Stimulated activated CD4-positive, alpha-beta T cell treated with anti-CD3 and anti-CD28 coated beads, Interleukin-1b, Interleukin-23, amount 100 ng/mL, for 48 hours (primary cell): ENCODE results near the gene MAP1LC3B.
"Not testable (repeated sequence)": the region's sequence is repeated elsewhere in the genome, so short reads cannot be mapped to it uniquely, and the experiment has no call there.

Experiments used
- DNase-seq: peaks from one replicate; pipeline ENCODE4 v3.0.0-alpha.2; 2020

MAP1LC3B gene

DNA sequence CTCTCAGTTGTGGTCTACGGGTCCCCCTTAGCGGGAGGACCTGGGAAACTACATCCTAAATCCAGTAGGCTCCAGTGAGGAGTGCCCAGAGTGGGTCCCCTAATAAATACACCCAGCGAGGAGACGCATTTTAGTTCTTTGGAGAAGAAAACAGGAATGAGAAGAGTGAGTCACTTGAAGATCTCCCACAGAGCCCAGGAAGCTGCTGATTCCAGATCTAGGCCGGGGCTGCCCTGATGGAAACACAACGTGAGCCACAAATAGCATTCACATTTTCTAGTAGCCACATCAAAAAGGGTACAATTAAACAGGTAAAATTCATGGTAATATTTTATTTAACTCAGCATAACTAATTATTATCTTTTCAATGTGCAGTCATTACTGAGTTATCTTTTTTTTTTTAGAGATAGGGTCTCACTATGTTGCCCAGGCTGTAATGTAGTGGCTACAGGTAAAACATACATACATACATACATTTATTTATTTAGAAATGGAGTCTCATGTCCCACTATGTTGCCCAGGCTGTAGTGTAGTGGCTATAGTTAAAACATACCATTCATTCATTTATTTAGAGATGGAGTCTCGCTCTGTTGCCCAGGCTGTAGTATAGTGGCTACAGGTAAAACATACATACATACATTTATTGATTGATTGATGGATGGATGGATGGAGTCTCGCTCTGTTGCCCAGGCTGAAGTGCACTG lies 30.1 kb upstream of the MAP1LC3B start:
- DNase-seq: no peak

DNA sequence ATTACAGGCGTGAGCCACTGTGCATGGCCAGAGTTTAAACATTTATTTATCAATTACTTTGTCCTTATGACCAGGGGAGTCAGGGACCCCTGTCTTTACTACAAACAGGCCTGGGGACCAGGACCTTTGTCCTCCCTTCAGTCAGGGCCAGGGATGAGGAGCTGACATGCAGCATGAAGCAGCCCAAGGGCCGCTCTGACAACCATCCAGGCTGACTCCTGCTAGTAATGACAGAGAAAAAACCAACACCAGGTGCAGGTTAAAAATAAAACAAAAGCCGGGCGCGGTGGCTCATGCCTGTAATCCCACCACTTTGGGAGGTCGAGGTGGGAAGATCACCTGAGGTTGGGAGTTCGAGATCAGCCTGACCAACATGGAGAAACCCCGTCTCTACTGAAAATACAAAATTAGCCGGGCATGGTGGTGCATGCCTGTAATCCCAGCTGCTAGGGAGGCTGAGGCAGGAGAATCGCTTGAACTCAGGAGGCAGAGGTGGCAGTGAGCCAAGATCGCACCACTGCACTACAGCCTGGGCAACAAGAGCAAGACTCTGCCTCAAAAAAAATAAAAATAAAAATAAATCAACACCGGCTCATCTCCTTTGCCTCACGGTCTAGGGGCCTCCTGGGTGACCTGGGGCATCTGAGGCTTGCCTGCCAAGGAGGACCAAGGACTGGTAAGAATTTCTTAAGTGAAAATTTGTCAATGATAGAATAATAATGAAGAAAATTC lies 29.1 kb upstream of the MAP1LC3B start:
- DNase-seq: not testable (repeated sequence)

DNA sequence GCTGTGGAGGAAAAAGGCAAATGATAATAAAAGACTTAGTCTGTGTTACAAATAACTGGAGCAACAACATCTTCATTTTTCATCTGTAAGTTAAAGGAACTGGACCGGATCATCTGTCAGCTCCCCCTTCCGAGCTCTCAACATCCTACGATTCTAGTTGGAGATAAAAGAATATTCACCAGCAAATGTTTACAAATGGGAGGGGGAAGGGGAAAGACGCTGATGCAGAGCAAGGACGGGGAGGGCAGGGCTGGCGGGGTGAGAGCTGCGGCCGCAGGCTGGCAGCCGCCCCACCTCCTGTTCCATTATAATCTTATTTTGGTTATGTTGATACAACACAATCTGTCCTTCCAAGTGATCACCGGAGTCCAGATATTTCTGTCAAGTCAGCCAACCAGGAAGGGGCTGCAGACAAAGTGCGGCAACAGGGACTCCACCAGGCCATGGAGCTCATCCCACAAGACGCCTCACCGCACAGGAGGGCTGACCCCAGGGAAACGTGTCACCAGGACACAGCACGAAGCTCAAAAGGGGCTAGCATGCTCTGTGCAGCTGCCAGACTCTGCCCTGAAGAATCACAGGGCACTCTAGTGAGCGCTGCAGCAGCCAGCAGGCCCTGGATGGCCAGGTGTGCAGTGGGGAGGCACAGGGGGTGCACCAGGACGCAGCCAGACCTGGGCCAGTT lies 28.2 kb upstream of the MAP1LC3B start:
- DNase-seq: no peak

DNA sequence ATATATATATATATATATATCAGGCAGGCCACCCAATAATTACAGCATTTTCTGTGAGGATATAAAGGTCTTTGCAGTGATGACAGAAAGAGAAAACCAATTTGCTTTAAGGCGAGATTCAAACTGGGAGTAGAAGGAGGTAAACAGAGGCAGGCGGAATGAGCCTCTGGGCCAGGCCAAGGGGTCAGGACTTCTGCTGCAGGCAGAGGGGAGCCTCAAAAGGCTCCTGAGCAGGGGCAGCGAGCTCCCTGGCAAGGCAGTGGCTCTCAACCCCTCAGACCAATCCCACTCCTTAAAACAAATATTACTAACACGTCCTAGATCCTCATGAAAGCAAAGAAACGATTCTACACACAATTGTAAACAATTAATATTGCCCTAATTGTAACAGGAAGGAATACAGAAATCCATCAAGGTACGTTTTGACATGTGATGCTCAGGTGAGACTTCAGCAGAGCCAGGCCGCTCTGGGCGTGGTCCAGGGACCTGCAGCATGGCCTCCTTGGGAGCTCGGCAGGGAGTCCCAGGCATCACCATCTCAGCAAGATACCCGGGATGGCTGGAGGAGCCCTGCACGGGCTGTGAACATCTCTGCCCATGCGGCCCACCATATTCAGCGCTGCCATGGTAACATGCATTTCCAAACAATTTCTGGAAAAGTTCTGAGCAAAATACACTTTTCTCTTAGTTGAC lies 27.0 kb upstream of the MAP1LC3B start:
- DNase-seq: no peak

DNA sequence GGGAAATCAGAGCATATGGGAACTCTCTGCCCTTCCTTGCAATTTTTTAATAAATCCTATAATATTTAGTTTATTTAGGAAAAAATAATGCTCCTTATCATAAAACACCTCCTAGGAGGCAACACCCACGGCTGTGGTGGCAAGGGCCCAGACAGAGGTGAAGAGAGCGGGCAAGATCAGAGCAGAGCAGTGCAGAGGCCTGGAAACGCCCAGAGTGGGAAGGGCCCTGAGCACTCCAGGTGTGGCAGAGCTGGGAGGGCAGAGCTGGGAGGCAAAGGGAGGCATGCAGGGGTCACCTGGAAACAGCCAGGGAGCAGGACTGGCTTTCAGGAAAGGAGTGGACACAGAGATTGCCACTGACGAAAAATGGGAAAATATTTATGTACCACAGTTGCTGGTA lies 25.8 kb upstream of the MAP1LC3B start:
- no peak for DNase-seq

DNA sequence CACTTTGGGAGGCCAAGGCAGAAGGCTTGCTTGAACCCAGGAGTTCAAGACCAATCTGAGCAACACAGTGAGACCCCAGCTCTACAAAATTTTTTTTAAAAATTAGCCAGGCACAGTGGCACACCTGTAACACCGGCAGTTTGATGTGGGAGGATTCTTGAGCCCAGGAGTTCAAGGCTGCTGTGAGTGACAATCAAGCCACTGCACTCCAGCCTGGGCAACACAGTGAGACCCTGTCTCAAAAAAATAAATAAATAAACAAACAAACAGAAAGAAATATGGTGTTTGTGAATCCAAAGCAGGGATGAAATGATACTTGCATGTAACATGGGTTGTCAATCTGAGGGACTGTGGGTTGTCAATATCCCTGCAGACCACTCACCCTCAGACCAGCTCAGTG lies 25.2 kb upstream of the MAP1LC3B start:
- no peak for DNase-seq

DNA sequence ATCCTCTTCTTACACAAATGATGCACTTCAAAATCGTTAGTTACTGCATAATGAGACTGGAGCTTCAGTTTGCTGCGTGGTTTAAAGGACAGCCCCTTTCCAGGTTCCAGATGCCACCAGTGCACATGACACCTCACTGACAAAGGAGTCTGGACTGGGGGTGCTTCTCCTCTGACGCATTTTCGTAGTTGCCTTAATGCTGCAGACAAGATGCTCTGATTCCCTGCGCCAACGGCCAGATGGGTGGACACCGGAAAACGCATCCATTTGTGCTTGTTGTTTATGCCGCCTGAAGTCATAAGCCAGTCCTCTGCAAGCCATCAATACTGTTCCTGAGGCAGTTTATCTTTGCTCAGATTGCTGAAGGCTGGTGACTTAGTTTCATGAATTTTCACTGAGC lies 24.6 kb upstream of the MAP1LC3B start:
- DNase-seq: no peak

DNA sequence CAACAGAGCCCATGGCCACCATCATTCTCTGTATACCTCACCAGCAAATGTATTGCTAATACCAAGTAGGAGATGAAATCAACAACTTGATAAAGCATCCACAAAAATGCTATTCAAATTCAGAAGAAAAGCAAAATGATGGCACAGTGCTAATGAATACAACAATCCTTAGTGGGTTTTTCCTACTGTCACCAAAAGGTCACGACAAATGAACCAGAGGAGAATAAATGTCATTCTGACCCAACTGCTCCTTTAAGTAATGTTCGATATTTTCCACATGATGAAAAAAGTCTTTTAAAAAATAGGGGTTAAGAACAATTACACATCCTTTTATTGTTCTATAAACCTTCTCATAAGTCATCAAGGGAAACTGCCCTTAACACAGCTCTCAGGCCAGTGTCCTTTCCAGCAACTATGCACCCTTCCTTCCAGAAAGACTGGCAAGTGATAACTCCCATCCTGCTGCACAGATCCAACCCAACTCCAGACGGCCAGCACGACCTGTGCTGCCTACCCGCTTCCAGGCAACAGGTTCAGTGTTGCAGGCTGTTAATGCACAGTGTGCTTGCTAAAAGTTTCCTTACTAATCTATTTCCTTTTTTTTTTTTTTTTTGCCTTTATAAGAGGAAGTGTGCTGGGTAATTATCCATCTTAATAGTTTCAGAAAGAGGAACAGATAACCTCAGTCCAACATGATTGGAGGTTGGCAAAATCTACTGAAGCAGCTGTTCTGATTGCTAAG lies 23.9 kb upstream of the MAP1LC3B start:
- no peak for DNase-seq

DNA sequence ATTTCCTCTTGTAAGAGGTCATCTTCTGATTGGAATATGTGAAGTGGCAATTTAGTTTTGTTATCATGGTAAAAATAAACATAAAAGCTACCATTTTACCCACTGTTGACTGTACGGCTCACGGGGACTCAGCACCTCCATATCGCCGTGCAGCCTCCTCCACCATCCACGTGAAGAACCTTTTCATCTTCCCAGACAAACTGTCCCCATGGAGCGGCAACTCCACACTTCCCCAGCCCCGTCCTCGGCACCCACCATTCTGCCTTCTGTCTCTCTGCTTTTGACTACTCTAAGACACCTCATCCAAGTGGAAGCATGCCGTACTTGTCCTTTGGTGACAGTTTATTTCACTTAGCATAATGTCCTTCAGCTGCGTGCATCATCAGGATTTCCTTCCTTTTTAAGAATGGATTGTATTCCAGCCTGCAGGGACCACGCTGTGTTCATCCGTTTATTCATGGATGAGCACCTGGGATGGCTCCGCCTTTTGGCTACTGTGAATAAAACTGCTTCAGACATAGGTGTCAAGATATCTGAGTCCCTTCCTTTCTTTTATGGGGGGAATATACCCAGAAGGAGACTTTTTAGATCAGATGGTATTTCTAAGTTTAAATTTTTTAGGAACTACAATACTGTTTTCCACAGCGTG lies 22.9 kb upstream of the MAP1LC3B start:
- DNase-seq: no peak

DNA sequence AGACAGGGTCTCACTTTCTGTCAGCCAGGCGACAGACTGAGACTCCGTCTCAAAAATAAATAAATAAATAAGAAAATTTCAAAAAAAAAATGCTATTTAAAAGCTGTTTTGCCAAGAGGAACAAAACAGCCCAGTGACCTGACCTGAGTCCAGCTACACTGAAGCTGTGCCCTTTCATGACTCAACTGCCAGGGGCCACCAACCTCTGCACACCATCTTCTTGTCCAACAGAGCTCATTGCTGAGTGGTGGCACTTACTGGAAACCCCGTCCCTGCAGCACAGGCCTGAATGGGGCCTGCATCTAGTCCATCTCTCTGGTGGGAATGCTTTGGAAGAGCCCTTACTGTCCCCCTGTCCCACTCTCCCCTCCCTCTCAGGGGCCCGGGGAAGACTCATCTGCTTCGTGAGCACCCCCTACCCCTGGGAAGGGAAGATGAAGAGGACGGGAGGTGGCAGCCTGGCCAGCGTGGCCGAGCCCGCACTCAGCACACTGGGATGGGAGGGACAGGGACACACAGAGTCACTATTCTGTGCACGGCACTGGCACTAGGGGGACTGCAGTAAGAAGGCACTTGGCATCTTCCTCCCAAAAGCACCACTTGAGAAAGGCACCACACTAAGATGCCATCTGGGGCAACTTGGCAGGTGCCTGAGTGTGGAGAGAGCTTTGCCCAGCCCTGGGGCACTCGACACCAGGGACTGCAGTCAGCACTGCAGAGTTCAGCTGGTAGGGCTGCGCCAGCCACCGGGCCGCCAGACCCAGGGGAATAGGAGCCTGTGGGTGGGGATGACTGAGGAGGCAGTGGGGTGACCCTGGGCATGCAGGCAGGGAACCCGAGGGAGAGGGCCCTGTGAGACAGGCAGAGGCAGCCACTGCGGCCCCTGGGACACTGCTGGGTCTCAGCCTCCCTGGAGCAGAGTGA lies 22.1 kb upstream of the MAP1LC3B start:
- DNase-seq: no peak

DNA sequence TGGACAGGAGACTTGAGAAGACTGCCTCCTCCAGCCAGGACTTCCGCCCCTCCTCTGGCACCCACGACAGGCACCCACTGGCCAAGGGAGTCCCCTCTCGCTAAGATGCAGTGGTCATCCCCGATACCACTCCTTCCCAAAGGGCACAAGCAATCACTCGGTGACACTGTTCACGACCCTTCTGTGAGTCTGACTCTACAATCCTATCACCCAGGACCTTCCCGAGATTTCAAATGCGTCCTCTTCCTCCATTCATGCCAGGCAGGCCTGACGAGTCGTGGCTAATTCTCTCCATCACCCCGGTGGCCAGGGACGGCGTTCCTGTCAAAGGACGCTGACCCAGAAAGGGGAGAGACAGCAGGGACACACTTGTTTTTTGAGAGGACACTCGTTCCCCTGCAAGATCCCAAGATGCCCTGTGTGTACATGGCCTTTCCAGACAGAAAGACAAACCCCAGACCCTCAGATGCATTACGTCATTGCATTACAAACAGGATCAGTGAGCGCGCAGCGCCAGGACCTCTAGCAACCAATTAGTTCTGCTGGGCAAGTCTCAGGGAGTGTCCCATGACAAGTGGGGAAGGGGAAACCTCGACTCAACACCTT lies 20.8 kb upstream of the MAP1LC3B start:
- DNase-seq: no peak

DNA sequence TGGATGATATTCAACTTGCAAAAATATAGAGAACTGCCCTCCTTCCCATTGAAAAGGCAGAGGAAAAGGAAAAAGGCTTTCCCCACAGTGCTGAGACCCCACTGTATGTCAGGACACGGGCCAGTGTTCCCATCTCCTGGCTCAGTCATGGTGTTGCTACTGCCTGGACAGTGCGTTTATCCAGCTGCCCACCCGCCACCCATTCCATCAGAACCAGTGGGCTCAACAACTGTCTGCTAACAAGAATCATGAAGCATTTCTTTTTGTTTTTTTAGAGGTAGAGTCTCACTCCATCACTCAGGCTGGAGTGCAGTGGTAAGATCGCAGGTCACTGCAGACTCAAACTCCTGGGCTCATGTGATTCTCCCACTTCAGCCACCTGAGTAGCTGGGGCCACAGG lies 19.8 kb upstream of the MAP1LC3B start:
- no peak for DNase-seq

DNA sequence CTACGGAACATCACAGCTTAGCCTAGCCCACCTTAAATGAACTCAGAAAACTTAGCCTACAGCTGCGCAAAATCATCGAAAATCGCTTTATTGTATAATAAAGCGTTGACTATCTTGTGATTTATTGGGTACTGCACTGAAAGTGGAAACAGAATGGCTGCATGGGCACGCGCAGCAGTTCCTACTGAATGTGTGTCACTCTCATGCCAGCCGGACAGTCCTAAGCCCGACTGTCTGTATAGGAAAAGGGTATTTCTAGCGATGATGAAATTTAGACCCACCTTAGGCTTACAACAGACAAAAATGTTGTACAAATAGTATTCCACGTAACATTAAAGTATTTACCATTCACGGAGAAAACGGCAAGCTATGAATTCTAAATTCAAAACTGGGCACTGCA lies 17.8 kb upstream of the MAP1LC3B start:
- DNase-seq: no peak

DNA sequence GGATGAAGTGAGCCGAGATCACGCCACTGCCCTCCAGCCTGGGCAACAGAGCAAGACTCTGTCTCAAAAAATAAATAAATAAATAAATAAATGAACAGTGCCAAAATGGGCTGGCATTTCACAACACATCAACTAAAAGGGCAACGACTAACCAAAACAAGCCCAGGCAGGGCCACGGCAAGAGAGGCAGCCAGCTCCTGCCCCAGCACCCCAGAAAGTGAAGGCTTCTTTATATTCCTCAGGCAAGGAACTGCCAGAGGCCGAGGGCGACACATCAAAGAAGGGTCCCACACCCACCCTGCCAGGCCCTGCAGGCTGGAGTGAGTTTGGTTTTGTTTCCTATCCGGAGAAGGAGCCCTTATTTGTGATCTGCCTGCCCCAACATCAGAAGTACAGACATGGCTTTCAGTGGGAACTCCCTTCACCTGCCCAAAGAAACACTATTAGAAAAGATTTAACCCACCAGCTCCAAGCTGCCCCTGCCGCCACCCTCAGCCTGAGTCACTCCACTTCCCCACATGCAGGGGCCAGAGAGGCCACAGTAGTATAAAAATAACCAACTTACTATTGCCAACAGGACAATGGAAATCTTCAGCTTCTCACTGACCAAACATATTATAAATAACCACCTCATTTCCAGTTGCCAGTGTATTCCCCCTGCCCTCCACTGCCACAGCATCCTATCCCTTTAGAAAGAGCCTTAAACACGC lies 16.6 kb upstream of the MAP1LC3B start:
- DNase-seq: no peak

DNA sequence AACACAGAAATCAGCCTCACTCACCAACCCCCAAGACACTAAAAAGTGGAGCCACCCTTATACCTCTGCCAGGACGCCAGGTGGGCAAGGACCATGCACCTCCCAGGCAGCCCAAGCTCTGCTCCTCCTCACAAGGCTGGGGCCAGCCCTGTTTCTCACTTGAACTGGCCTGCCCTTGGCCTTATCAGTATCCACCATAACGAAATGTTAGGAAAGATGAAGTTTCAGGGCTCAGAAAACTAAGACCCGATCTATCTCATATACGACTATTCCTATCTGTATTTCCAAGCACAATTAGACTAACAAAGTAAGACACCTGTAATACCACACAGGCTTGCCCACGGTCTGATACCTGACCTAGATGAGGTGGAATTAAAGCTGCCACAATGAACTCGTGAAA lies 15.5 kb upstream of the MAP1LC3B start:
- DNase-seq: no peak

DNA sequence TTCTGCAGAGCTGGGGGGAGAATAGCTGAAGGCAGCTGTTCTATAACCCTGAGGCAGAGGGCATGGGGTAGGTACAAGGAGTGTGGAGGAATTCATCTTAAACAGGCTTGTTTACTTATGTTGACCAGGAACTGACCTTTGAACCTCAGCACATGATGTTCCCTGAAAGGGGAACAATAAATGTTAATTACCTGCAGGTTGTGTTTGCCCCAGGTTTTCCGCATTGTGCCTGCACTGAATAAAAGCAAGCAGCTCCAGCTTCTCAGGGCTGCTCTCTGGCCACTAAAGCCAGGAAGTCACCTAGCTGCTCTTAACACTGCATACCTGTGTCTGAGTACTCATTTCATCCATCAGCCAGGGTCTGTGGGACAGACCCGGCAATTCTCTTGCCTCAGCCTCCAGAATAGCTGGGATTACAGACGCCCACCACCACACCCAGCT lies 12.8 kb upstream of the MAP1LC3B start:
- not testable (repeated sequence) for DNase-seq

DNA sequence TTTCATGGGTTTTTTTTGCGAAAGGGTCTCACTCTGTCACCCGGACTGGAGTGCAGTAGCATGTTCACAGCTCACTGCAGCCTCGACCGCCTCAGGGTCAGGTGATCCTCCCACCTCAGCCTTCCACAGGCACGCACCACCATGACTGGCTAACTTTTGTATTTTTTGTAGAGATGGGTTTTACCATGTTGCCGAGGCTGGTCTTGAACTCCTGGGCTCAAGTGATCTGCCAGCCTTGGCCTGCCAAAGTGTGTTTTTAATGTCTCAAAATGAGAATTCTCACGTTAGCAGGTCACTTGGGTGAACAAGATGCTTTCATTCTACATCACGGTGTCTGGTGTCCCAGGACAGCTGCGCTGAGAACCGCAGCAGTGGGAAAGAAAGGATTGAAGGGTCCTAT lies 11.7 kb upstream of the MAP1LC3B start:
- no peak for DNase-seq

DNA sequence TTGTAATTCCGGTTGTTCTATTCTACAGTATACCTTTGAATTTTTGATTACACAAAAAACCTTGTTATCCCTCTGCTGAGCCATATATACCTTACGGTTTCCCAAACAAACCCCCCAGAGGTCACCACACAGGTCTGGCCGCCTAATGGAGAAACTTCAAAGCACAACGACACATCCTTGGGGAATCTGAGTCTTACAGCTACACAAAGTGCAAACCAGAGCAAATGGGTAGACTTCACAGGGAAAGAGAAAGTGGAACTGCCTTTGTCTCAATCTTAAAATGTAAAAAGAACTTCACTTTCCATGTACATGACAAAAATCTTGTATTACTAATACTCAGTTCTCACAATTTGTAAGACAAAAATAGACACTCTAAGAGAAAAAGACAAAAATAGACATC lies 11.3 kb upstream of the MAP1LC3B start:
- DNase-seq: no peak

DNA sequence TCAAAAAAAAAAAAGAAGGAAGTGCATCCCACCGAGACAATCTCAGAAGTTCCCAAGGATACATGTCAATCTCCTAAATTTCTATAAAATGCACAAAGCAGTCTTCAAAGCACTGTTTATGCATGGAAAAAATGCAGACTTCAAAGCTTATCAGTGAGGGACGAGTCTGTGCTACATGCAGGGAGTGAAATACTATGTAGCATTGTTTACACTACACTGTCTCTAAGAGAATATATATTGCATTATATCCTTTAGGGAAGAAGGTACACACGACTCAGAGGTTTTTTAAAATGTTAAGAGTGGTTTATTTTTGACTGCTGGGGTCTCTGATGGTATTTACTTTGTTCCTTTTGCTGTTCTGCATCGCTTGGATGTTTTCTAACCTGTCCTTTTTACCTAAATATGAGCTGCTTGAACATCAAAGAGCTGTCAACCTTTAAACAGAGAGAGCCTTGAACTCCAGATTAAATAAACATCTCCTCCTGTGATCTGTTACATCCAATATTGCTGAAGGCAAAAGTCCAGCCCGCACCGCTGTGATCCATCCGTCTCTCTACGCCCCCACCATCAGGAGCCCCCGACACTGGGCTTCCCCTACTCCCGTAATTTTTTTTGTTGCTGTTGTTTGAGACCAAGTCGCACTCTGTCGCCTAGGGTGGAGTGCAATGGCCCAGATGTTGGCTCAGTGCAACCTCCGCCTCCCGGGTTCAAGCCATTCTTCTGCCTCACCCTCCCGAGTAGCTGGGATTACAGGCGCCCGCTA lies 9.9 kb upstream of the MAP1LC3B start:
- no peak for DNase-seq
